WI38 (cell line): ENCODE measurements around the gene PLEKHA8.

Experiments
- H3K4me3 ChIP-seq: 2 replicates; pipeline ENCODE4 v1.5.1; 2011; ENCODE audit warnings: low read depth, mild to moderate bottlenecking, control low read depth, low read length
- CTCF ChIP-seq: IDR thresholded peaks from 2 replicates; pipeline ENCODE4 v1.5.1; 2012; ENCODE audit warnings: low read depth, mild to moderate bottlenecking, control low read depth, low read length

PLEKHA8 gene

GRCh38 chr7:30171766-30172447, 143.7 kb downstream of the PLEKHA8 start:
- H3K4me3 ChIP-seq: no peak overlapping the region
- no peak for TF ChIP-seq CTCF

GRCh38 chr7:30172451-30172850, 144.2 kb downstream of the PLEKHA8 start:
- TF ChIP-seq CTCF: no peak

GRCh38 chr7:30173058-30173897, 145.1 kb downstream of the PLEKHA8 start:
- TF ChIP-seq CTCF: 0 out of 2 replicates have a peak, but pooled peaks have one; percentile 14
- H3K4me3 ChIP-seq: no peak overlapping the region

More at GRCh38 chr7:30172451-30172850, 144.2 kb downstream of the PLEKHA8 start:
- H3K4me3 ChIP-seq: no peak overlapping the region

- no peak for TF ChIP-seq CTCF
- no peak overlapping the region for H3K4me3 ChIP-seq
Observed at GRCh38 chr7:30175180-30175579, 147.0 kb downstream of the PLEKHA8 start.

- no peak for TF ChIP-seq CTCF
- no peak overlapping the region for H3K4me3 ChIP-seq
Observed at GRCh38 chr7:30175636-30176147, 147.5 kb downstream of the PLEKHA8 start.

- no peak overlapping the region for H3K4me3 ChIP-seq
- TF ChIP-seq CTCF: no peak
Observed at GRCh38 chr7:30176463-30177109, 148.4 kb downstream of the PLEKHA8 start.
